ENCODE measurements around the gene PRICKLE2. TPM values are rescaled to one million over a fixed set of nuclear protein-coding genes. Genes with fewer than 3 reads are reported as not detected.

PRICKLE2 gene
- total and polyA plus RNA-seq, 8 donors = 34.3 to 48.2 (median 41.9) TPM

DNA sequence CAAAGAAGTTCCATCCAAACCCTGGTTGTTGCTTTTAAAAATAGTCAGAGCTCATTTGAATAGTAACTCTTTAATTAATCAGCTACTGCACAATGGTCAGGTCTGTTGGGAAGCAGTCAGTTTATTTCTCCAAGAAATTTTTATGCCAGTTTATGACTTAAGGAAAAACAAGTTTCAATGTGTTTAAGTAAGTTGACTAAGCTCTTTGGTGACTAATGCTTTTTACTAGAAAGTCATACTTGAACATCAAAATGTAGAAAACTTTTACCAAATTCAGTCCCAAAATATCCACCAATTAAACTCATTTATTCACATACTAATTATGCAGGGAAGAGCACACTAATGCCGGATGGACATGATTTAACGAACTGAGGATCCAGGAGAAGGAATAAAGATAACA lies 22.1 kb downstream of the PRICKLE2 start:
- no peak overlapping the region for H3K4me3 ChIP-seq

GRCh38 chr3:64199932-64200331 lies 25.3 kb downstream of the PRICKLE2 start:
- Histone ChIP-seq H3K27me3 (no peaks in the 10 kb centered on the region), H3K36me3 (peaks cover 0 to 10% of the 10 kb centered on the region in 2 donors), H3K9me3 (no peaks in the 10 kb centered on the region), H3K4me1 (peaks cover 0 to 9% of the 10 kb centered on the region in 2 donors), H3K27ac (no peak overlapping the region), H3K4me3 (no peak overlapping the region)
- intact Hi-C loops (cut with DNase I) = no loop called here
- DNase-seq (no peak), ATAC-seq (no peak)
- TF ChIP-seq, protein P1, sequence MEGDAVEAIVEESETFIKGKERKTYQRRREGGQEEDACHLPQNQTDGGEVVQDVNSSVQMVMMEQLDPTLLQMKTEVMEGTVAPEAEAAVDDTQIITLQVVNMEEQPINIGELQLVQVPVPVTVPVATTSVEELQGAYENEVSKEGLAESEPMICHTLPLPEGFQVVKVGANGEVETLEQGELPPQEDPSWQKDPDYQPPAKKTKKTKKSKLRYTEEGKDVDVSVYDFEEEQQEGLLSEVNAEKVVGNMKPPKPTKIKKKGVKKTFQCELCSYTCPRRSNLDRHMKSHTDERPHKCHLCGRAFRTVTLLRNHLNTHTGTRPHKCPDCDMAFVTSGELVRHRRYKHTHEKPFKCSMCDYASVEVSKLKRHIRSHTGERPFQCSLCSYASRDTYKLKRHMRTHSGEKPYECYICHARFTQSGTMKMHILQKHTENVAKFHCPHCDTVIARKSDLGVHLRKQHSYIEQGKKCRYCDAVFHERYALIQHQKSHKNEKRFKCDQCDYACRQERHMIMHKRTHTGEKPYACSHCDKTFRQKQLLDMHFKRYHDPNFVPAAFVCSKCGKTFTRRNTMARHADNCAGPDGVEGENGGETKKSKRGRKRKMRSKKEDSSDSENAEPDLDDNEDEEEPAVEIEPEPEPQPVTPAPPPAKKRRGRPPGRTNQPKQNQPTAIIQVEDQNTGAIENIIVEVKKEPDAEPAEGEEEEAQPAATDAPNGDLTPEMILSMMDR (IDR thresholded peaks at IDR 0.05) = no peak

More for the DNA sequence above, 22.1 kb downstream of the PRICKLE2 start:
- Histone ChIP-seq H3K4me1 (no peaks in the 10 kb centered on the region), H3K27me3 (no peaks in the 10 kb centered on the region), H3K27ac (no peak overlapping the region), H3K9me3 (no peaks in the 10 kb centered on the region), H3K36me3 (no peaks in the 10 kb centered on the region)
- intact Hi-C loops (cut with DNase I) = no loop called here
- TF ChIP-seq, protein P1 (IDR thresholded peaks at IDR 0.05) = no peak
- ATAC-seq = no peak
- no peak for DNase-seq

- peaks cover 0 to 10% of the 10 kb centered on the region in 2 donors for H3K36me3 ChIP-seq
- no peak for DNase-seq
- intact Hi-C loops (cut with DNase I) = no loop called here
These were observed 28.9 kb downstream of the PRICKLE2 start for GRCh38 chr3:64196236-64196929.

GRCh38 chr3:64195789-64196188 lies 29.5 kb downstream of the PRICKLE2 start:
- TF ChIP-seq, protein P1 (IDR thresholded peaks at IDR 0.05) = no peak
- no peak for ATAC-seq
- DNase-seq = no peak
- intact Hi-C loops (cut with DNase I) = no loop called here
- peaks cover 8 to 9% of the 10 kb centered on the region in 2 donors for H3K4me1 ChIP-seq
- H3K36me3 ChIP-seq = peaks cover 0 to 10% of the 10 kb centered on the region in 2 donors
- no peak overlapping the region for H3K4me3 ChIP-seq
- H3K9me3 ChIP-seq = peaks cover 0 to 4% of the 10 kb centered on the region in 2 donors
- no peak overlapping the region for H3K27ac ChIP-seq
- no peaks in the 10 kb centered on the region for H3K27me3 ChIP-seq

More at GRCh38 chr3:64196236-64196929, 28.9 kb downstream of the PRICKLE2 start:
- Histone ChIP-seq H3K27ac (no peak overlapping the region), H3K4me3 (no peak overlapping the region), H3K4me1 (peaks cover 3 to 9% of the 10 kb centered on the region in 2 donors), H3K27me3 (no peaks in the 10 kb centered on the region), H3K9me3 (peaks cover 0 to 4% of the 10 kb centered on the region in 2 donors)
- peak; percentile 46 for ATAC-seq
- TF ChIP-seq, protein P1 (IDR thresholded peaks at IDR 0.05) = no peak

DNA sequence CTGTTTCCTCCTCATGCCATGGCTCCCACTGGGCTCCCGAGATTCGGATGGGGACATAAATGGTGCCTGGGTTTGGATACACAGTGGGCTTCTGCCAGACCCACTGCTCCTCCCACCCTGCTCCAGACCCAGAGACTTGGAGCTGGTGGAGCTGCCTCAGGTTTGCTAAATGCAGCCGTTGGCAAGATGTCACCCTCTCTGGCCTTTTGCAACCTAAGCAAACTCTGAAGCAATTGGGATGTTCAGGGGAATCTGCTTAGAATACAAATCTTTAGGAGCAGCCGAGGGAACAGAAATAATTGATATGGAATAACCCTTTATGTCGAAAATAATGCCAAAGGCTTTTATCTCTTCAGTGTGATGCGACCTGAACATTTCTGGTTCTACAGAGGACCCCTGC lies 33.4 kb downstream of the PRICKLE2 start:
- Histone ChIP-seq H3K36me3 (no peaks in the 10 kb centered on the region), H3K27ac (peak overlapping the region in 1 of 2 donors; percentile 35), H3K4me3 (no peak overlapping the region), H3K9me3 (peaks cover 0 to 4% of the 10 kb centered on the region in 2 donors), H3K4me1 (peaks cover 29 to 48% of the 10 kb centered on the region in 2 donors), H3K27me3 (no peaks in the 10 kb centered on the region)
- TF ChIP-seq, protein P1 (IDR thresholded peaks at IDR 0.05) = no peak
- no peak for ATAC-seq
- intact Hi-C loops (cut with DNase I) = no loop called here
- no peak for DNase-seq

Data from left lung (tissue), 10 donors.